ENCODE measurements around the gene MAP1LC3B.

- TF ChIP-seq CTCF (IDR thresholded peaks at IDR 0.05) (no peak), POLR2A (IDR thresholded peaks at IDR 0.05) (no peak)
Observed at GRCh38 chr16:87418216-87418615, 26.1 kb downstream of the MAP1LC3B start.
